AG08396 (cell line): ENCODE results near the gene GPBAR1.

Source experiments
- DNase-seq: peaks from one replicate; pipeline ENCODE4 v3.0.0; 2012; ENCODE audit warnings: low spot score, mixed read lengths

Gene GPBAR1

DNA sequence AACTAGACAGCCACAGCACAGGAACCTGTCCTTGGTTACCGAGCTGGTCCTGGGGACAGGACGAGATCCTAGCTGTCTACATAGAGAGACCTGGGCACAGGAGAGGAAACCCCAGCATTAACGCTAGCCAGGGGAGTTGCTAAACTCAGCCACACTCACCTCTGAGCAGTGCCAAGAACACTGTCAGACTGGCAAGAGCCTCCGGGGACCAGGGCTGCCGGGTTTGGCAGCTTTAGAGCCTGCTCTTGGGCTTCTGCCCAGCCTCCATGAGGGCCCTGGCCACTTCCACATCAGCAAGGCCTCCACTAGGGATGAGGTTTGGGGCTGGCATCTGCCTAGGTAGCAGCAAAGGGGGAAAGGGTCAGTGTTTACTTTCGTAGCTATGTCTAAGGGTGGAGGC lies 24.8 kb downstream of the GPBAR1 start:
- no peak for DNase-seq

DNA sequence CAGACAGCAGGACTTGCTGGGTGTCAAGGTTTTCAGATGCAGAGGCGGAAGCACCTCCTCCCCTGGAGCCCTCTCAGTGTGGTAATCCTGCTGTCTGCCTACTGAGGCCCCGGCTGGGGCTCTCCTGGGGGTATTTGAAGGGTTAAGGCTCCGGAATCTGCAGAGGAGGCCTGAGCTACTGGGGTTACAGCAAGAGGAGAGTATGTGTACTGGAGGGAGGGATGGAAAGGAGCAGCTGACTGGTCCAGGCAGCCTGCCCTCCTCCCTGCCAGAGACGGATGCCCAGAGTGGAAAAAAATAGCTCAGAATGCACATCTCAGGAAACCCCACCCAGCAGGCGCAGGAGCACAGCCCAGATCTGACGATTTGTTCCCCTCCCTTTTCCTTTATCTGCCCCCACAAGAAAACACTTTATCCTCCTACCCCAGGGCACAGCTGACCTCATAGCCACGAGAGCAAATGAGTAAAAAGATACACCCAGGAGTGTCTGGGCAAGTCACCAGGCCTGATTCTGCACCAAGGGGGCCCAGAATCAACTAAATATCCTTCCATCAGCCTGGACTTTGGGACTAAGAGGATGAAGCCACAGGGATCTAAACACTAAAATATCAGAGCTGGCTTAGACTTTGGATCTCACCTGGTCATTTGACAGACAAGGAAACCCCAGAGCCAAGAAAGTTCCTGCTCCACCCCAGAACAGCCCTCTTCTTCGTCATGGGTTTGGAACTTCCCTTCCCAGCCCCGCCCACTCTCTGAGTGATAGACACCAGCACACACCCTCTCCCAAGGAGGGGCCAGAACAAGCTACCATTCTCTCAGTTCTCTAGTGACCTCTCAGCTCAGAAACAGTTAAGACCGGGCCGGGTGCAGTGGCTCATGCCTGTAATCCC lies 26.0 kb downstream of the GPBAR1 start:
- peak; percentile 90 for DNase-seq

DNA sequence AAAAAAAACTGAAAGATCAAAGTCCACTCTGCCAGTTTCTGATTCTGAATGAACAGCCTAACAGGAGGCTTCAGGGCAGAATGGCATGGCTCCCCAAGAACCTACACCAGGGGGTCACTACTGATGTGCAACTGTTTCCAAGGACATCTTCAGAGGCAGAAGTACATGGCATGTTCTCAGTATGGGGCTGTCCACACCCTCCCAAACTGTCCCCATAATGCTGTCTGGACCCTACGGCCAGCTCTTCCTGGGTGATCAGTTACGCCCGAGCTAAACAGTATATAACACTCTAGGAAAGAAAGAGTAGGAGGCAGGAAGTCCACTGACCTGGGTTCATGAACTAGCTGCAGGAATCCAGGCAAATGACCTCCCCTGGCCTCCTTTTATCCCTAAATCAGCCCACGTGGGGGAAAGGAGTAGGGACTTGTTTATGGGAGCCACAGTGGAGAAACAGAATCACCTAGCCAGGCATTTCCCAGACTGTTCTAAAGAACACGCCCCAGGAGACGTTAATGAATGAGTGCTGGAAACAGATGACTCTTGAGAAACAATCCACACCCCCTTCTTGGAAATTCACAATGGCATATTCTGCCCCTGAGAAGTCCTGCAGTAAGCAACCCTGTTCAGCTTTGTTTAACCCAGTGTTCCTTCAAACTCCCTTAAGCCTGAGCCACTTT lies 29.0 kb downstream of the GPBAR1 start:
- DNase-seq, result no peak

DNA sequence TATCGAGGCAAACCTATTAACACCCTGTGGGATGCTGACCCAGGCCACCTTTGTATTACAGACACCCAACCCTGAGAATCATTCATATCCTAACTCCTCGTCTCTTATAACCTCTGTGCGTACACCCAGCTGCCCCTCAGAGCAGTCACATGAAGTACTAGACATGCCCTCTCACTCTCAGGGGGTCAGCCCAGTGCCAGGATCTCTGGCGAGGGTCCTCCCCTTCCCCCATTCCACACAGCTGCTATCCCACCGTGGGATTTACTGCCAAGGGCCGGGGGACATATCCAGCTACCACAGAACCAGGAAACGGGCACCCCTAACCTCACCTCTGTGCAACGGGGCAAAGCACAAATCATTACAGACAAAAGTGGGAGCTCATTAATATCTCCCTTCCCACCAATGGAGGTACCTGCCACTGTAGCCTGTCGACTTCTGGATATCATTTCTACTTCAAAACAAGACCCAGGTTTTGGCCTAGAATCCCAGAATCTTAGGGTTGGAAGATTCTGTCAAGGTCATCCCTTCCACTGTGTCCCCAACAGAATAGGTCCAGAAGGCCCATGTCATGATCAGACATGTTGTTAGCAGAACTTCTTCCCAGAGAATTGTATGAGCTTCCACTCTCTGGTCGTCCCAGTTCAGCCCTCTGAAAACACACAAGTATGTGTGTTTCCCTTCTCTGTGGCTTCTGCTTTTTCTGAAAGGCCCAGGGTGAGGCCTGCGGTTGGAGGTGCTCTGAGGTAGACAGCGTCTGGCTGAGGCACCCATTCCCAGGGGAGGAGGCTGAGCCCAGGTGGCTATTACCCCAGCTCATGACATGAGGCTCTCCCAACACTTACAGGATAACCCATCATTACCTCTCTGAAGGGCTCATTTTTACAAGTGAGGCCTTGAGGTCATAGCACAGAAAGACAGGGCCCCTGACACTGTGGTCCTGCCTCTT lies 29.8 kb downstream of the GPBAR1 start:
- DNase-seq, result no peak

DNA sequence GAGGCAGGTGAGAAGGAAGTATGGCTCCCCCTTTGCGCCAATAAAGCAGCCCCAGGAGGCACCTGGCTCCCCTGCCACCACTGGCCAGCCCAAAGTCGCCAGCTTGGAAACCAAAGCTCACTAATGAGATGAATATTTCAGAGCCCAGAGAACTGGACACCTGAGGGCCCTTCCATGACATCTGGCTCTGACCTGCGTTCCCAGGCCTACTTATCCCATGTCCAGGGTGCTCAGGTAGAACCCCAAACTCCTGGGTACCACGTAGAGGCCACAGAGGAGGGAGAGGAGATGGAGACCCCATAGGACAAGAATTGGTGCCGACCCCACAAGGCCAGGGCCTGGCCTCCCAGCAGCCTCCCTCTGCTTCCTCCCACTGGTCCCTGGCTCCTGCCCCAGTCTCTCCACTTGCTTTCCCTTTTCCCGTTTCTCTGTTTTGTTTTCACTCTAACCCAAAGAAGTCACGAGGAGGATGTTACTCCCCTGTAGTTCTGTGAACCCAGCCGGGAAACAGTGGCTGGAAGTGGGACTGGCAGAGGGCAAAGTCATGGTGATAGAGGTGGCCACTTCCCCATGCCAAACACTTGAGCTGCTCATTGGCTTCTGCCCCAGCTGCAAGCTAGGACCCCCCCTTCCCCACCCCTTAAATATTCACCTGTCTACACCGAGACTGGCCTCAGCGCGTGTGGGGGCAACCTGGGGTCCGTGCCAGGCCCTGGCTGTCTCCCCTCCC lies 30.7 kb downstream of the GPBAR1 start:
- peak; percentile 40 for DNase-seq

DNA sequence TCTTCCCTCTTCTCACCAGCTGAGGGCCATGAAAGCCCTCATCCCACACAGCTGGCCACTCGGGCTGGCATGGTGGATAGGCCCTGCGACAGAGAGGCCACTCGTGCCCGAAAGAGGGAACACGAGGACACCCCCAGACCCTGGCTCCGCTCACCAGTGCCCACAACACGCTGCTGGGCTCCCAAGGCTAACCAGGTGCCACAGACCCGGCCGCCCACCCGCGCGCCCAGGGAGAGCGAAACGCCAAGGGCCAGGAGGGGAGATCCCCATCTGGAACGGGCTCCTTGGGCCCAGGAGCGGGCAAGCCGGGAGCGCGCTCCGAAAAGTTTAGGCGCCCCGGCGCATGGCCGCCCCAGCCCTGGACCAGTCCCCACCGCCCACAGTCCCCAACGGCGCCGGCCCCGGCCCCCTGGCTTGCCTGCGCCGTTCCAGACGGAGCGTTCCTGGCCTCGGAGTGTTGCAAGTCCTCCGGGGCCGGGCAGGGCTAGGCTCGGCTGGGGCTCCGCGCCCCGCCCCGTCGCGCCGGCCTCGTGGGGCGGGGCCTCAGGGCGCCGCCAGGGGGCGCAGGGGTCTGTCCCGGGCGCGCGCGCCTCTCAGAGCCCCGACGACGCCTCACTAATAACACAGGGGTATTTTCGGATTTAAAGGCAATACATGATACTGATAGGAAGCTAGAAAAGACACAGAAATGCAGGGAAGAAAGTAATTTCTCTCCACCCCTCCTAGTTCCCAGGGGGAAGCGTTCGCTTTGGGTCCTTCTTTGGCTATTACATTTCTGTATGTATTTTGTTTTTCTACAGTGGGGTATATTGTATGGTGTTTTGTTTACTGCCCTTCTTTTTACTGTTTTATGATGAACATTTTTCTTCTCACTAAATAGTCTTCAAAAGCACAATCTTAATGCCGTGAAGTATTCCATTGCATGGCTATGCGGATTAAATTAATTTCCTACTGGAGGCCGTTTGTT lies 31.5 kb downstream of the GPBAR1 start, which contains the start of gene TMBIM1:
TMBIM1 (minus strand) TSS at position 456 of the 967 bp plus-strand sequence. CDS start 10,362 bp downstream, outside the sequence.
- DNase-seq, result peak; percentile 94

DNA sequence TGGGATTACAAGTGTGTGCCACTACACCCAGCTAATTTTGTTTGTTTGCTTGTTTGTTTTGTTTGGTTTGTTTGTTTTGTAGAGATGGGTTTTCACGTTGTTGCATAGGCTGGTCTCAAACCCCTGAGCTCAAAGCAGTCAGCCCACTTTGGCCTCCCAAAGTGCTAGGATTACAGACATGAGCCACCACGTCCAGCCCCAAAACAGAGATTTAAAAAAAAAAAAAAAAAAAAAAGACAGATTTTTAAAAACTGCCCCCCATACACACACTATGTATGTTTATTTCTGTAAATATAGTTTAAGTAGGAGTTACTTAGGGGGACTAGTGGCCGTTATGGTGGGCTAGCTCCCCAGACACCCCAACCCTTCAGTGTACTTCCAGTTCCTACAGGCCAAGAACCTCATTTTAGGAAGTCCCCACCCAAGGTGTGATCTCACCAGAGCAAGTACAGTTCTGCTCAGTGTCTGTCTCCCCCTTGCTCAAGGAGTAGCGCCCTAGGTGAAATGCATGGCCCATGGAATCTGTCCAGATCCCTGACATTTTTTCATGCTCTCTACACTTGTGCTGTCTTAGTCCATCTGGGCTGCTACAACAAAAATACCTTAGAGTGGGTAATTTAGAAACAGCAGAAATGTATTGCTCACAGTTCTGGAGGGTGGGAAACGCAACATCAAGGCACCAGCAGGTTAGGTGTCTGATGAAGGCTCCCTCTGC lies 33.1 kb downstream of the GPBAR1 start:
- no peak for DNase-seq

DNA sequence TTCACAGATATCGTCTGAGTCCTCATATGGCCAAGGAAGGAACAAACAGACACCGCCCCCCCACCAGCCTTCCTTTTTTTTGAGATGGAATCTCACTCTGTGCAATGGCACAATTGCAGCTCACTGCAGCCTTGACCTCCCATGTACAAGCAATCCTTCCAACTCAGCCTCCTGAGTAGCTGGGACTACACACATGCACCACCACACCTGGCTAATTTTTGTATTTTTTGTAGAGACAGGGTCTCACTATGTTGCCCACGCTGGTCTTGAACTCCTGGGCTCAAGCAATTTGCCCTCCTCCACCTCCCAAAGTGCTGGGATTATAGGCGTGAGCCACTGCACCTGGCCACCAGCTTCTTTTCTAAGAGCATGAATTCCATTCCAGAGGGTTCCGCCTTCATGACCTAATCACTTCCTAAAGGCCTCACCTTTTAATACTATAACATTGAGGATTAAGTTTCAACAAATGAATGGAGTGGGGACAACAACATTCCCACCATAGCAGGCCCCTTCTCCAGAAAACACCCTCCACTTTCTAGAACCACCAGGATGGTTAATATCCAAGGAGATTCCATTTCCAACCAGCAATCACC lies 33.7 kb downstream of the GPBAR1 start:
- DNase-seq, result no peak

DNA sequence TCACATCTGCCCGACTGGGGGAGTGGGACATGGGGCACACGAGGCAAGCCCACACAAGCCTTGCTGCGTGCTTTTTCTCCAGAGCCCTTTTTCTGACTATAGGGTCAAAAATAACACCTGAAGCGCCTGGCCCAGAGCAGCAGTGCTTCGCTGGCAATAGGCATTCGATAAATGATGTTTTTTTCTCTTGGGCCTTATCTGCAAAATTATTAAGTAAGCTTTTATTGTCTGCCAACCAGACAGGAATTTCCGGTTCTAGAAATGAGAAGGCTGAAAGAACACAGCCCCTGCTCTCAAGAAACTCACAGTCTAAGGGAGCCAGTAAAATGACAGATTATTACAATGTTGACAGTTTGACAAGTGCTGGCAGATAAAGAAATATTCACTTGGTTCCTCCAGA lies 34.2 kb downstream of the GPBAR1 start:
- no peak for DNase-seq

DNA sequence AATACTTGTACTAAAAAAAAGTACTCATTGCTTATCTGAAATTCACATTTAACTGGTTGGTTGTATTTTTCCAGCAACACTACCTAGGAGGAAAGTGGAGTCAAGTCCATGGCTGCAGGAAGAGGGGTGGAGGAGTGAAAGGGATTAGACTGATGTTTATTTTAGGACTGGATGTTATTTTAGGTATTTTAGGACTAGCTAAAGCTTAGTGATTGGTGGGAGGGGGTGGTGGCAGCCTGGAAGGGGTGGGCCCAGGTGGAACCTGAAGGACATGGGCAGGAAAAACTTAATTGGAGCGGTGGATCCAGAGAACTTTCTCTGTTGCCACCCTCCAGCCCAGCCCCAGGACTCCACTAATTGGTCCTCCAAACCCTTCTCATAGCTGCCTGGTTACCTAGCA lies 35.4 kb downstream of the GPBAR1 start:
- DNase-seq, result no peak

DNA sequence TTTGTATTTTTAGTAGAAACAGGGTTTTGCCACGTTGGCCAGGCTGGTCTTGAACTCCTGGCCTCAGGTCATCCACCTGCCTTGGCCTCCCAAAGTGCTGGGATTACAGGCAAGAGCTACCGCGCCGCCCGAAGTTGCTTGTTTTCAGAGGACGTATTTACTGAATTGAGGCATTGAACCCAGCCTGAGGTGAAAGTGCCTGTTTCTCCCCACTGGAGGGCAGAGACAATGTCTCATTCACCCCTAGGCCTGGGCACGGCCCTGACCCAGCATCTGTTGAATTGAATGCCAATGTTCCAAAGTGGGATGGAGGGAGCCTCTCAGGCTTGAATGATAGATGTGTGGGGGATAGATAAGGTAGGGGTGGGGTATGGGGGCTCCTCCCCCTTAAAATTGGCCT lies 36.0 kb downstream of the GPBAR1 start:
- DNase-seq, result no peak

DNA sequence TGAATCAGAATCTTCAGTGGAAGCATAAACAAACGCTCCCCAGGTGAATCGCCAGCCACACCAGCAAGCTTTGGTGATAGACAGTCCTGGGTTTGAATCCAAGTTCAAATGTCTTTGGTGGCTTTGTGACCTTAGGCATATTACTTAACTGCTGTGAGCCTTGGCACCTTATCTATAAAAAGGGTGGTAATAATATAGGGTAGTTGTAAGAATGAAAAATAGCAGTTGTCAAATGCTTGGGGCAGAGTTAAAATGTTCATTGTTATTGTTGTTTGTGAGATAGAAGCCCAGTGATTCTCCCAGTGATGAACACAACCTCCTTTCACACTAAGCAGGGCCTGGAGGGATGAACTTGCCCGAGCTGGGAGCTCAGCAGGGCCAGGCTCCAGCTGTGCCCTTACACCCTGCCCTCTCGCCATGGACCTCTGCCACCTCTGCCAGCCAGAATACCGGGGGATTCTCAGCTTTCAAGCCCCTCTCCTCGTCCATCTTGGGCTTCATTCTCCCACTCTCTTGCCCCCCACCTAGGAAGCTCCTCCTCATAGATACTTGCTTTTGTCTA lies 37.6 kb downstream of the GPBAR1 start:
- no peak for DNase-seq

DNA sequence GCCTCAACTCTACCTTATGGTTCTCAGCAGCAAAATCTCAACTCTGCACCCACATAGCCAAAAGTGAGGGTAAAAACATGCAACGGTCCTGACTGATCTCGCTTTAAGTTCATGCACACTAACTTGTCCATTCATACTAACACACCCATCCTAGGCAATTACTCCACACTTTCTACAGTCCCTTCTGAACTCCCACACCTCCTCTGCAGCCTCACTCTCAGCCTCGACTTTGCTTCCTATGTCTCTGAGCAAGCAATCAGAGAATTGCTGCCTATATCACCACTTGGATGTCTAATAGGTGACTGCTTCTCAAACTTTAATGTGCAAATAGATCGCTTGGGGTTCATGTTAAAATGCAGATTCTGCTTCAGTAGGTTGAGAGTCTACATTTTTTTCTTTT lies 39.3 kb downstream of the GPBAR1 start:
- DNase-seq, result no peak

DNA sequence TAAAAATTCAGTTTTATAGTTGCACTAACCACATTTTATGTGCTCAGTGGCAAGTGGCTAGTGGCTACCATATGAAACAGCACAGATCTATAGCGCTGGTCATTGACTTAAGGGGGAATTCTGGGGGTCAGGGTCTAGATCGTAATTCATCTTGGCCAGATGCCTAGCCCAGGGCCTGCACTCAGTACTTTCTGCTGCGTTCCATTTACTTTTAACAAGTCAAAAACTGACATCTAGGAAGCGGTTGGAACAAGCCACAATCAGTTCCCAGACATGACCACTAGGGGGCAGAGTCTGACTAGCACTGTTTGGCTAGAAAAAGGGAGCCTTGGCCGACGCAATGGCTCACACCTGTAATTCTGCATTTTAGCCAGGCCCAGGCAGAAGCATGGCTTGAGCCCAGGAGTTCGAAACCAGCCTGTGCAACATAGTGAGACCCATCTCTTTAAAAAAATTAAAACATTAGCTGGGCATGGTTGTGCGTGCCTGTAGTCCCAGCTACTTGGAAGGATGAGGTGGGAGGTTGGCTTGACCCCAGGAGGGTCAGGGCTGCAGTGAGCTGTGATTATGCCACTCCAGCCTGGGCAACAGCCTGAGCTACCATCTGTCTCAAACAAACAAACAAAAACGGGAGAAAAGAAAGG lies 40.5 kb downstream of the GPBAR1 start:
- DNase-seq, result peak; percentile 63

DNA sequence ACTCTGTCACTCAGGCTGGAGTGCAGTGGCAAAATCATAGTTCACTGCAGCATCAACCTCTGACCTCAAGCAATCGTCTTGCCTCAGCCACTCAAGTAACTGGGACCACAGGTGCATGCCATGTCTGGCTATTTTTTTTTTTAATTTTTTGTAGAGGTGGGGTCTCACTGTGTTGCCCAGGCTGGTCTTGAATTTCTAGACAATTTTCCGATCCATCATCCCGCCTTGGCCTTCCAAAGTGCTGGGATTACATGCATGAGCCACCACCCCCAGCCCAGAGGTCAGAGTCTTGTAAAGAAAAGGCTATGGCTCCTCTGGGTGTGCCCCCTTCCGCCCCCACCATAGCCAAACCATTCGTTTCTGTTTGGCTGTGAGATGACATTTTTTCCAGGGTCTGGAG lies 44.6 kb downstream of the GPBAR1 start:
- no peak for DNase-seq

DNA sequence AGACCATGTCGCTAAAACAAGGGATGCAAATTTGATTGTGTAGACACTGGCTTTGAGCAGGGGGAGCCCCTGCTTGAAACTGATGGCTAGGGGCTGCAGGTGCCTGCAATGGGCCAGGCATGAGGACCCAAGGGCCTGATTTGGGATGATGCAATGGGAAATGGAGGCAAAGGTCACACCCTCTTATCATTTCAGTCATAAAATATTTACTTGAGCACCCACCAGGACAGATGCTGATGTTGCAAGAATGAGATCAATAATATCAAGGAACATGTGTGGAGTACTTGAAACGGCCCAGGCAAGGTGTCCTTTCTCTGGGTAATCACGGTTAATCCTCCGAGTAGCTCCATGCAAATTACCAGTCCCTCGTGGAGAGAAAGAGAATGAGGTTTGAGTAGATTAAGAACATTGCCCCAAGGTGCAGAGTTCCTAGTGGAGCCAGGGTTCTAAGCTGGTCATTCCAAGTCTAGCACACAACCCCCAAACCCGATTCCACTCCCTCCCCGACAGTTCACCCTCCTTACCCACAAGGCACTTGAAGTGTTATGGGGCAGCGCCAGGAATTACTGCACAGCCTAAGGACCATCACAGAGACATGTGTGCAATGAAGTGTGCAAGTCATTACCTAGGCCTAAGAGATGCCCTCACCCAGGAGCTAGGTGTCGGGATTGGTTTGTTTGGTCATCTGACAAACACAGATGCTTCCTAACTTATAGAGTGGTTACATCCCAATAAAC lies 45.5 kb downstream of the GPBAR1 start:
- DNase-seq, result no peak

DNA sequence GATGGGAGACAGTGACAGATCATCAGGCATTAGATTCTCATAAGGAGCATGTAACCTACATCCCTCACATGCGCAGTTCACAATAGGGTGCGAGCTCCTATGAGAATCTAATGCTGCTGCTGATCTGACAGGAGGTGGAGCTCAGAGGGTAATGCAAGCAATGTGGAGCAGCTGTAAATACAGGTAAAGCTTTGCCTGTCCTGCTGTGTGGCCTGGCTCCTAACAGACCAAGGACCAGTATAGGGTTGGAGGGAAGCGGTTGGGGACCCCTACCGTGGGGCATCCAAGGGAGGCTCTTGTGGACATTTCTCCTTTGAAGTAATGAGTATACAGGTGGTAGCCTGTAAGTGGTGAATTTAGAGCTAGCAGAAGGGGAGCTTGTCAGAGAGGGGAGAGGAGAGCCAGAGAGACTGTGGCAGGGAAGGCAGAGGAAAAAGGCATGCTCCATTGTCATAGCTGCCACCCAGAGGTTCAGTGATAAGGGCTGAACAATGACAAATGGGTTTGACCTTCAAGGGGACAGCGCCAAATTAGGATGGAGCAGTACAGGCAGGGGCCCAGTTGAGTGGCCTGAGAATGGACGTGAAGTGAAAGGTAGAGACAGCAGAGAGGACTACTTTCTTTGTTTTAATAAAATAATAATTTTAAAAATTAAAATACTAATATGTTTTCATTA lies 46.7 kb downstream of the GPBAR1 start:
- no peak for DNase-seq
